HepG2 (cell line): ENCODE data around the gene MYO16. TPM values are rescaled to one million over a fixed set of nuclear protein-coding genes. Genes with fewer than 3 reads are reported as not detected.

ENCODE experiments used
- ATAC-seq: fragments of 200-7000 bp; cut with Tn5 transposase; 3 replicates; pipeline ENCODE4 v1.9.1; 2020; ENCODE audit warnings: mild to moderate bottlenecking, moderate library complexity
- BruUV-seq: library from RNA; stranded (reverse); fragments of 400-500 nt; replicated peaks from 2 replicates; lab custom pipeline; 2021; lab: Mats Ljungman, UMichigan
- CTCF ChIA-PET: fragments of 300-600 bp; formaldehyde crosslinking; extraction: SDS; loops from one replicate; lab custom pipeline; 2021; ENCODE audit warnings: low total read pairs, inconsistent platforms, low intra/inter-chr PET ratio; lab: Yijun Ruan, JAX
- POLR2A ChIA-PET: fragments of 350-600 bp; sonication (Branson Sonifier 250); formaldehyde crosslinking; loops from one replicate; lab custom pipeline; 2020; ENCODE audit warnings: antibody characterized with exemption, inconsistent platforms; lab: Yijun Ruan, JAX
- DNase-seq: peaks from one replicate; pipeline ENCODE4 v3.0.0-alpha.2; 2015; ENCODE audit warnings: low spot score
- FAIRE-seq: peaks from 3 replicates; lab custom pipeline; 2011; peaks lifted over from hg19 to GRCh38; lab: Jason Lieb, UNC
- H2AFZ ChIP-seq: one replicate; pipeline ENCODE4 v1.6.1; 2011; ENCODE audit warnings: low read length, inconsistent platforms
- H3K27ac ChIP-seq: fragments of 300-600 bp; 3 replicates; pipeline ENCODE4 v1.8.0; 2011; ENCODE audit warnings: mixed run types, mild to moderate bottlenecking, mixed read lengths, low read length, inconsistent platforms; ENCODE audit not compliant: insufficient read depth; ENCODE audit errors: extremely low read length
- H3K27me3 ChIP-seq, 2 experiments: fragments of 200-600 bp in 1 of 2; 2 replicates in 1 of 2; 3 replicates in 1 of 2; pipeline versions ENCODE4 v1.6.0 to v1.8.0; 2011; ENCODE audit warnings: low read length in 2 of 2, mild to moderate bottlenecking in 2 of 2, moderate library complexity in 2 of 2, inconsistent platforms in 1 of 2; ENCODE audit not compliant: insufficient read depth in 2 of 2, control insufficient read depth in 1 of 2
- H3K36me3 ChIP-seq, 2 experiments: fragments of 200-600 bp in 1 of 2; replicated peaks in 1 of 2; 2 replicates in 1 of 2; 3 replicates in 1 of 2; pipeline versions ENCODE4 v1.5.1 to v1.8.0; 2011; ENCODE audit warnings: low read length in 2 of 2, inconsistent platforms in 1 of 2; ENCODE audit not compliant: insufficient read depth in 2 of 2, control insufficient read depth in 1 of 2
- H3K4me1 ChIP-seq: 2 replicates; pipeline ENCODE4 v1.5.1; 2012; ENCODE audit warnings: low read length, inconsistent platforms; ENCODE audit not compliant: insufficient read depth
- H3K4me2 ChIP-seq: 2 replicates; pipeline ENCODE4 v1.6.0; 2011; ENCODE audit warnings: low read depth, low read length, inconsistent platforms
- H3K4me3 ChIP-seq, 3 experiments: fragments of 200-600 bp in 1 of 3; sonication (generic), shearing (Covaris generic) in 1 of 3; replicated peaks in 1 of 3; 2 replicates each; pipeline ENCODE4 v1.5.1; 2011 to 2016; ENCODE audit warnings: low read length in 3 of 3, inconsistent platforms in 2 of 3, low read depth in 2 of 3, mild to moderate bottlenecking in 2 of 3, control low read depth in 1 of 3, mixed read lengths in 1 of 3; ENCODE audit not compliant: insufficient read depth in 1 of 3
- H3K79me2 ChIP-seq: one replicate; pipeline ENCODE4 v1.6.1; 2011; ENCODE audit warnings: low read length, inconsistent platforms; ENCODE audit not compliant: insufficient read depth
- H3K9ac ChIP-seq: 2 replicates; pipeline ENCODE4 v1.6.0; 2011; ENCODE audit warnings: mild to moderate bottlenecking, low read depth, low read length, inconsistent platforms; ENCODE audit not compliant: insufficient read depth
- H3K9me3 ChIP-seq: 2 replicates; pipeline ENCODE4 v1.5.1; 2012; ENCODE audit warnings: mild to moderate bottlenecking, low read length
- H4K20me1 ChIP-seq: 2 replicates; pipeline ENCODE4 v1.6.0; 2011; ENCODE audit warnings: inconsistent platforms, mild to moderate bottlenecking, low read length, moderate library complexity; ENCODE audit not compliant: insufficient read depth
- PRMT3 ChIP-seq: sonication (generic); formaldehyde crosslinking; IDR thresholded peaks from 2 replicates; pipeline ENCODE4 v1.8.1; 2022; ENCODE audit warnings: low read depth, mild to moderate bottlenecking, moderate library complexity, missing genetic modification reagents, borderline replicate concordance
- TSC22D2 ChIP-seq: sonication (generic); formaldehyde crosslinking; IDR thresholded peaks from 2 replicates; pipeline ENCODE4 v1.5.1; 2020; ENCODE audit warnings: missing genetic modification reagents, mild to moderate bottlenecking, borderline replicate concordance
- ZMYM4 ChIP-seq: sonication (generic); formaldehyde crosslinking; IDR thresholded peaks from 2 replicates; pipeline ENCODE4 v1.8.1; 2023; ENCODE audit warnings: mild to moderate bottlenecking, missing genetic modification reagents
- ZNF234 ChIP-seq: sonication (generic); formaldehyde crosslinking; conservative IDR thresholded peaks from 2 replicates; pipeline ENCODE4 v1.5.1; 2020; ENCODE audit warnings: mild to moderate bottlenecking, missing genetic modification reagents
- WGBS: methylation state at CpG from one replicate; pipeline ENCODE4 v1.1.6; 2017; ENCODE audit warnings: low lambda C conversion rate; 5-methylcytosine and 5-hydroxymethylcytosine counted together
- in situ Hi-C: cut with HindIII; loops from 2 replicates; pipeline ENCODE4 v1.10.0; 2017; ENCODE audit warnings: low pct_unique_long_range_greater_than_20kb; ENCODE audit not compliant: extremely low pct_ligation_motif_present
- intact Hi-C: fragments of 100-400 bp; cut with micrococcal nuclease; formaldehyde crosslinking; loops from one replicate; pipeline ENCODE4 v1.10.0; 2022; ENCODE audit not compliant: unreplicated experiment
- polyA plus RNA-seq, 8 experiments: library from polyadenylated mRNA; depleted of rRNA in 3 of 8; stranded (reverse) in 7 of 8; unstranded in 1 of 8; fragments of >200 nt; fragmentation: Illumina TruSeq in 4 of 8; extraction: Trizol in 4 of 8; gene quantifications; 2 replicates each; pipeline versions ENCODE4 v1.2.1 to v1.2.3, GENCODE V29; 2011 to 2016; ENCODE audit warnings: low read depth in 4 of 8, missing spikeins in 1 of 8, mixed read lengths in 1 of 8; ENCODE audit not compliant: insufficient read depth in 1 of 8
- total RNA-seq, 5 experiments: library from RNA; depleted of rRNA; stranded (reverse); fragments of >200 nt; fragmentation: Illumina TruSeq; extraction: Trizol; gene quantifications; 2 replicates each; pipeline ENCODE4 v1.2.3, GENCODE V29; 2016; ENCODE audit warnings: low read depth in 1 of 5
- TF ChIP-seq, protein P1 (sequence below): sonication (generic); formaldehyde crosslinking; IDR thresholded peaks from 2 replicates; pipeline ENCODE4 v1.5.1; 2020; ENCODE audit warnings: mild to moderate bottlenecking, moderate library complexity, missing genetic modification reagents
- TF ChIP-seq, protein P2 (sequence below): sonication (generic); formaldehyde crosslinking; IDR thresholded peaks from 2 replicates; pipeline ENCODE4 v1.4.0; 2020; ENCODE audit warnings: missing genetic modification reagents
- TF ChIP-seq, protein P3 (sequence below): sonication (generic); formaldehyde crosslinking; IDR thresholded peaks from 2 replicates; pipeline ENCODE4 v1.9.0; 2022; ENCODE audit warnings: missing genetic modification reagents, mild to moderate bottlenecking, borderline replicate concordance
- TF ChIP-seq, protein P4 (sequence below): sonication (generic); formaldehyde crosslinking; IDR thresholded peaks from 2 replicates; pipeline ENCODE4 v1.9.0; 2021; ENCODE audit warnings: missing genetic modification reagents, mild to moderate bottlenecking, borderline replicate concordance

The MYO16 gene
- total and polyA plus RNA-seq, 2 of the 13 experiments (the other 11 are each of a cell fraction or from before 2014, with no cell fraction given): not detected

DNA sequence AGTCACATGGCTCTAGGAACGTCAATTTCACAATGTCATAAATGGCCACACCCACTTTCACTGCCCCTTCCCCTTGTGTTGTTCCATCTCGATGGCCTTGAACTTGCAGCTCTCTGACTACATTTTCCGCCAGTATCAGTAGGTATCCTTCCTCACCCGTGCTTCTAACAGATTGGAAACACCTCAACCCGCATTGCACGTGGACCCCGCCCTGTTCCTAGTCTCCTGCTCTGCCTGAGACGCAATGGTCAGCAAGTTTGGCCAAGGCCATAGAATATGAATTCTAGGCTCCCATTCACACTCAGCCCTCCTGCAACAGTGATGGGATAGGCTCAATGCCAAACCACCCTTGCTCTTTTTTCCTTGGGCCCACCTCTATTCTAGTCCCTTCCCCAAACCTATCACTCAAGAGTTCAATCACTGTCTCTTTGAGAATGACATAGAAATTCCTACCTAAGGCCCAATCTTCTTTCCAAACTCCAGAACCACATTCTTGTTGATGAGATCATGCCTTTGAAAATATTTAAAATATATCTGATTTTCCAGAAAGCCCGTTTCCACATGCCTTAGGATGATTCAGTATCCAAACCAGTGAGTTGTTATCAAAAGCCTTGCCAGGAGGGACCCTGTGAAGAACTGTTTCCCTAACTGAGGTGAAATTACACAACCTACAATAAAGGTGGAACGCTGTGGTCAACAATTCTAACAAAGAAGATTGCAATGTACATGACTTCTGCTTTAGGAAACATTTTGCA is 334.6 kb downstream of the MYO16 start:
- no peak overlapping the region for H3K4me3 ChIP-seq
- no peak for DNase-seq
- POLR2A ChIA-PET: no interaction called here
- H4K20me1 ChIP-seq: no peaks in the 10 kb centered on the region
- no peaks in the 10 kb centered on the region for H3K4me1 ChIP-seq
- no peaks in the 10 kb centered on the region for H3K36me3 ChIP-seq
- TF ChIP-seq ZMYM4 (no peak), PRMT3 (CRISPR knock-in tag) (no peak), TSC22D2 (no peak), ZNF234 (CRISPR knock-in tag) (no peak)
- TF ChIP-seq, protein P1, sequence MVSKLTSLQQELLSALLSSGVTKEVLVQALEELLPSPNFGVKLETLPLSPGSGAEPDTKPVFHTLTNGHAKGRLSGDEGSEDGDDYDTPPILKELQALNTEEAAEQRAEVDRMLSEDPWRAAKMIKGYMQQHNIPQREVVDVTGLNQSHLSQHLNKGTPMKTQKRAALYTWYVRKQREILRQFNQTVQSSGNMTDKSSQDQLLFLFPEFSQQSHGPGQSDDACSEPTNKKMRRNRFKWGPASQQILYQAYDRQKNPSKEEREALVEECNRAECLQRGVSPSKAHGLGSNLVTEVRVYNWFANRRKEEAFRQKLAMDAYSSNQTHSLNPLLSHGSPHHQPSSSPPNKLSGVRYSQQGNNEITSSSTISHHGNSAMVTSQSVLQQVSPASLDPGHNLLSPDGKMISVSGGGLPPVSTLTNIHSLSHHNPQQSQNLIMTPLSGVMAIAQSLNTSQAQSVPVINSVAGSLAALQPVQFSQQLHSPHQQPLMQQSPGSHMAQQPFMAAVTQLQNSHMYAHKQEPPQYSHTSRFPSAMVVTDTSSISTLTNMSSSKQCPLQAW (CRISPR knock-in tag): no peak
- TF ChIP-seq, protein P2, sequence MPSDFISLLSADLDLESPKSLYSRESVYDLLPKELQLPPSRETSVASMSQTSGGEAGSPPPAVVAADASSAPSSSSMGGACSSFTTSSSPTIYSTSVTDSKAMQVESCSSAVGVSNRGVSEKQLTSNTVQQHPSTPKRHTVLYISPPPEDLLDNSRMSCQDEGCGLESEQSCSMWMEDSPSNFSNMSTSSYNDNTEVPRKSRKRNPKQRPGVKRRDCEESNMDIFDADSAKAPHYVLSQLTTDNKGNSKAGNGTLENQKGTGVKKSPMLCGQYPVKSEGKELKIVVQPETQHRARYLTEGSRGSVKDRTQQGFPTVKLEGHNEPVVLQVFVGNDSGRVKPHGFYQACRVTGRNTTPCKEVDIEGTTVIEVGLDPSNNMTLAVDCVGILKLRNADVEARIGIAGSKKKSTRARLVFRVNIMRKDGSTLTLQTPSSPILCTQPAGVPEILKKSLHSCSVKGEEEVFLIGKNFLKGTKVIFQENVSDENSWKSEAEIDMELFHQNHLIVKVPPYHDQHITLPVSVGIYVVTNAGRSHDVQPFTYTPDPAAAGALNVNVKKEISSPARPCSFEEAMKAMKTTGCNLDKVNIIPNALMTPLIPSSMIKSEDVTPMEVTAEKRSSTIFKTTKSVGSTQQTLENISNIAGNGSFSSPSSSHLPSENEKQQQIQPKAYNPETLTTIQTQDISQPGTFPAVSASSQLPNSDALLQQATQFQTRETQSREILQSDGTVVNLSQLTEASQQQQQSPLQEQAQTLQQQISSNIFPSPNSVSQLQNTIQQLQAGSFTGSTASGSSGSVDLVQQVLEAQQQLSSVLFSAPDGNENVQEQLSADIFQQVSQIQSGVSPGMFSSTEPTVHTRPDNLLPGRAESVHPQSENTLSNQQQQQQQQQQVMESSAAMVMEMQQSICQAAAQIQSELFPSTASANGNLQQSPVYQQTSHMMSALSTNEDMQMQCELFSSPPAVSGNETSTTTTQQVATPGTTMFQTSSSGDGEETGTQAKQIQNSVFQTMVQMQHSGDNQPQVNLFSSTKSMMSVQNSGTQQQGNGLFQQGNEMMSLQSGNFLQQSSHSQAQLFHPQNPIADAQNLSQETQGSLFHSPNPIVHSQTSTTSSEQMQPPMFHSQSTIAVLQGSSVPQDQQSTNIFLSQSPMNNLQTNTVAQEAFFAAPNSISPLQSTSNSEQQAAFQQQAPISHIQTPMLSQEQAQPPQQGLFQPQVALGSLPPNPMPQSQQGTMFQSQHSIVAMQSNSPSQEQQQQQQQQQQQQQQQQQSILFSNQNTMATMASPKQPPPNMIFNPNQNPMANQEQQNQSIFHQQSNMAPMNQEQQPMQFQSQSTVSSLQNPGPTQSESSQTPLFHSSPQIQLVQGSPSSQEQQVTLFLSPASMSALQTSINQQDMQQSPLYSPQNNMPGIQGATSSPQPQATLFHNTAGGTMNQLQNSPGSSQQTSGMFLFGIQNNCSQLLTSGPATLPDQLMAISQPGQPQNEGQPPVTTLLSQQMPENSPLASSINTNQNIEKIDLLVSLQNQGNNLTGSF (CRISPR knock-in tag): no peak
- TF ChIP-seq, protein P3, sequence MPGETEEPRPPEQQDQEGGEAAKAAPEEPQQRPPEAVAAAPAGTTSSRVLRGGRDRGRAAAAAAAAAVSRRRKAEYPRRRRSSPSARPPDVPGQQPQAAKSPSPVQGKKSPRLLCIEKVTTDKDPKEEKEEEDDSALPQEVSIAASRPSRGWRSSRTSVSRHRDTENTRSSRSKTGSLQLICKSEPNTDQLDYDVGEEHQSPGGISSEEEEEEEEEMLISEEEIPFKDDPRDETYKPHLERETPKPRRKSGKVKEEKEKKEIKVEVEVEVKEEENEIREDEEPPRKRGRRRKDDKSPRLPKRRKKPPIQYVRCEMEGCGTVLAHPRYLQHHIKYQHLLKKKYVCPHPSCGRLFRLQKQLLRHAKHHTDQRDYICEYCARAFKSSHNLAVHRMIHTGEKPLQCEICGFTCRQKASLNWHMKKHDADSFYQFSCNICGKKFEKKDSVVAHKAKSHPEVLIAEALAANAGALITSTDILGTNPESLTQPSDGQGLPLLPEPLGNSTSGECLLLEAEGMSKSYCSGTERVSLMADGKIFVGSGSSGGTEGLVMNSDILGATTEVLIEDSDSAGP (CRISPR knock-in tag): no peak
- TF ChIP-seq, protein P4, sequence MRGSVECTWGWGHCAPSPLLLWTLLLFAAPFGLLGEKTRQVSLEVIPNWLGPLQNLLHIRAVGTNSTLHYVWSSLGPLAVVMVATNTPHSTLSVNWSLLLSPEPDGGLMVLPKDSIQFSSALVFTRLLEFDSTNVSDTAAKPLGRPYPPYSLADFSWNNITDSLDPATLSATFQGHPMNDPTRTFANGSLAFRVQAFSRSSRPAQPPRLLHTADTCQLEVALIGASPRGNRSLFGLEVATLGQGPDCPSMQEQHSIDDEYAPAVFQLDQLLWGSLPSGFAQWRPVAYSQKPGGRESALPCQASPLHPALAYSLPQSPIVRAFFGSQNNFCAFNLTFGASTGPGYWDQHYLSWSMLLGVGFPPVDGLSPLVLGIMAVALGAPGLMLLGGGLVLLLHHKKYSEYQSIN (CRISPR knock-in tag): no peak
- no peak overlapping the region for H2AFZ ChIP-seq
- intact Hi-C loops: loop anchor here (5.0 kb wide), 1 partner anchor 1448 kb away; no protein-coding TSS in a partner anchor
- no peak overlapping the region for H3K27ac ChIP-seq
- no peak overlapping the region for H3K9ac ChIP-seq
- in situ Hi-C loops: loop anchor here (5.0 to 25.0 kb wide), 3 partner anchors 823 to 1448 kb away; partner anchors contain the start of gene IRS2
- BruUV-seq: no TSS peak
- H3K4me2 ChIP-seq: no peak overlapping the region
- no peak for ATAC-seq
- FAIRE-seq: no peak
- CTCF ChIA-PET: no interaction called here
- no peaks in the 10 kb centered on the region; a peak in 1 of 5 replicates for H3K27me3 ChIP-seq
- no peaks in the 10 kb centered on the region for H3K9me3 ChIP-seq
- H3K79me2 ChIP-seq: no peaks in the 10 kb centered on the region
- WGBS: 27% methylated on average over 10 of the region's 10 CpGs
